Lower leg skin (tissue), 4 donors: ENCODE results near the gene KCNJ2. TPM values are rescaled to one million over a fixed set of nuclear protein-coding genes. Genes with fewer than 3 reads are reported as not detected.

ENCODE experiments used
- DNase-seq, 2 donors: peaks; one replicate each; pipeline ENCODE4 v3.0.0-alpha.2; 2019; ENCODE audit warnings: low spot score in 2 of 2
- H3K4me3 ChIP-seq: fragments of 200-600 bp; sonication (generic); 2 replicates; pipeline ENCODE4 v1.5.1; 2017; ENCODE audit warnings: mild to moderate bottlenecking, low read depth; ENCODE audit not compliant: poor library complexity, severe bottlenecking
- POLR2A ChIP-seq, 2 donors: fragments of 450-650 bp; IDR thresholded peaks; one replicate each; pipeline ENCODE4 v1.6.1; 2016 to 2017; ENCODE audit warnings: antibody characterized with exemption in 2 of 2, mild to moderate bottlenecking in 1 of 2, moderate library complexity in 1 of 2
- WGBS, 2 donors: methylation state at CpG; one replicate each; pipeline ENCODE4 v1.1.5; 2018; 5-methylcytosine and 5-hydroxymethylcytosine counted together
- intact Hi-C: fragments of 100-400 bp; cut with DNase I; formaldehyde crosslinking; loops from one replicate; pipeline ENCODE4 v1.15.0; 2023; ENCODE audit warnings: low total_unique reads
- total RNA-seq, 4 donors: library from RNA; depleted of rRNA; stranded (reverse); fragments of >200 nt; gene quantifications; one replicate each; pipeline ENCODE4 v1.1.0, GENCODE V29; 2016
- TF ChIP-seq, protein P1 (sequence below), 3 donors: fragments of 450-650 bp; IDR thresholded peaks; one replicate each; pipeline ENCODE4 v1.5.1; 2016; ENCODE audit warnings: antibody characterized with exemption in 3 of 3, mild to moderate bottlenecking in 3 of 3, moderate library complexity in 2 of 3

The KCNJ2 gene
- total RNA-seq, 4 donors from 2014 or later: 5.6 to 11.4 (median 9.7) TPM

DNA sequence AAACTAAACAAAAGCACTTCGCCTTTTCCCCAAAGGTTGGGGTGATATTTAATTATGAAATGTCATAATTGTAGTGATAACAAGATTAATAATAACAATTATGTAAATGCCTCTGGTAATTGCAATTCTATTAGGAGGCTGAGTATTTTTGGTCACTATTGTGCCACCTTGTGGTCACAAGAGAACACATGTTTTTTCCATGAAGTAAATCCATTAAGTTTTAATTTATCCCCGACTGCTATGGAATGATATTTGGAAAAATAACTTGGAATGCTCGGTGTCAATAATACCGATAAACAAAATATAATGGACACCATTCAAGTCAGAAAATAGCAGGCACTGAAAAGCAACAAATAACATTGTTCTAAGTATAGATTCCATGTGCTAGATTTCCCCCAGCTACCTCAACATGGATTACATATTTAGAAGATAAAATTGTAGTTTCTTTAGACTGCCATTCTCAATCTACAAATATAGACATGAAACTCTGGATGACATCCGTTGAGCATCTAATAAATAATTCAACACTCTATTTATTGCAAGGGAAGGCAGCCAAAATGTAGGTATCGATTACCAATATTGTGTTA lies 25.0 kb upstream of the KCNJ2 start:
- TF ChIP-seq, protein P1, sequence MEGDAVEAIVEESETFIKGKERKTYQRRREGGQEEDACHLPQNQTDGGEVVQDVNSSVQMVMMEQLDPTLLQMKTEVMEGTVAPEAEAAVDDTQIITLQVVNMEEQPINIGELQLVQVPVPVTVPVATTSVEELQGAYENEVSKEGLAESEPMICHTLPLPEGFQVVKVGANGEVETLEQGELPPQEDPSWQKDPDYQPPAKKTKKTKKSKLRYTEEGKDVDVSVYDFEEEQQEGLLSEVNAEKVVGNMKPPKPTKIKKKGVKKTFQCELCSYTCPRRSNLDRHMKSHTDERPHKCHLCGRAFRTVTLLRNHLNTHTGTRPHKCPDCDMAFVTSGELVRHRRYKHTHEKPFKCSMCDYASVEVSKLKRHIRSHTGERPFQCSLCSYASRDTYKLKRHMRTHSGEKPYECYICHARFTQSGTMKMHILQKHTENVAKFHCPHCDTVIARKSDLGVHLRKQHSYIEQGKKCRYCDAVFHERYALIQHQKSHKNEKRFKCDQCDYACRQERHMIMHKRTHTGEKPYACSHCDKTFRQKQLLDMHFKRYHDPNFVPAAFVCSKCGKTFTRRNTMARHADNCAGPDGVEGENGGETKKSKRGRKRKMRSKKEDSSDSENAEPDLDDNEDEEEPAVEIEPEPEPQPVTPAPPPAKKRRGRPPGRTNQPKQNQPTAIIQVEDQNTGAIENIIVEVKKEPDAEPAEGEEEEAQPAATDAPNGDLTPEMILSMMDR (IDR thresholded peaks at IDR 0.05): peak in 1 of 3 donors; percentile 37
- no peak for TF ChIP-seq POLR2A (IDR thresholded peaks at IDR 0.05)
- WGBS, 2 donors: 20% methylated on average over 6 of the region's 6 CpGs
- H3K4me3 ChIP-seq: no peak overlapping the region
- intact Hi-C loops: loop anchor here (10.0 kb wide), 2 partner anchors 410 to 540 kb away; no protein-coding TSS in a partner anchor
- DNase-seq: no peak

DNA sequence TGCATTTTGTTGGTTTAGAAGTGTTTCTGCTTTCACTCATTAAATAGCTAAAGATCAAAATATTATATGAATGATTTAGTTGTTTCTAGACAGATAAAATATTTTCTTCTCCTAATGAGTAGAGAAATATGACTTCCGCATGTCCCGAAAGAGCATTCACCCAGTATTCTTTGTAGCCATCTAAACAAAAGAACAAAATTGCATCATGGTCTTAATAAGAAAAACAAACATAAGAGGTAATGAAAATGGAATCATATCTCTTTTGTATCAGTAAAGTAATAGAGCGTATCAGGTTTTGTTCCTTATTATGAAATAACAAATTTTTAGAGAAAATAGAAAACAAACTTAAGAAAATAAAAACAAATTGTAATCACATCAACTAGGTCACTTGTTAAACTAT lies 16.1 kb upstream of the KCNJ2 start:
- no peak overlapping the region for H3K4me3 ChIP-seq
- TF ChIP-seq POLR2A (IDR thresholded peaks at IDR 0.05): no peak
- TF ChIP-seq, protein P1 (IDR thresholded peaks at IDR 0.05): no peak
- 93 to 97% methylated on average over 3 of the region's 3 CpGs for WGBS, 2 donors
- intact Hi-C loops: no loop called here
- DNase-seq: no peak

DNA sequence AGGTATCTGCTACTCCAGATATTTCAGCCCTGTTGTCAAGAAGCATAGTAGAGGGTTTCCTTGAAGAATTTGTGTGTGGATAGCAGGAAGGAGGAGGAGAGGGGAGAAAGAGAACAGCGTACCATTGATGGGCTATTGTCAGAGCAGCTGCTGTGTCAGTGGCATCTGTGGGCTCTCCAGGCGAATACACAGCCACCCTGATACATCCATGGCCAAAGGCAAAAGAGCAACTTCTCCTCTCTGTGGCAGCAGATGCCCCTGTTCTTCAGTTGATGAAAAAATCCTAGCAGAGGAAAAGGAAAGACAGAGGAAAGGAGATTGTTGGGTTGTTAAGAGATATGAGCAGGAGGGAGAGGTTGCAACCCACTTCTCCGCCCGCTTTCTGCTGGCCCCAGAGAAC lies 12.2 kb upstream of the KCNJ2 start:
- intact Hi-C loops: no loop called here
- no peak overlapping the region for H3K4me3 ChIP-seq
- DNase-seq: no peak
- 94 to 96% methylated on average over 4 of the region's 4 CpGs for WGBS, 2 donors
- no peak for TF ChIP-seq POLR2A (IDR thresholded peaks at IDR 0.05)
- TF ChIP-seq, protein P1 (IDR thresholded peaks at IDR 0.05): no peak

DNA sequence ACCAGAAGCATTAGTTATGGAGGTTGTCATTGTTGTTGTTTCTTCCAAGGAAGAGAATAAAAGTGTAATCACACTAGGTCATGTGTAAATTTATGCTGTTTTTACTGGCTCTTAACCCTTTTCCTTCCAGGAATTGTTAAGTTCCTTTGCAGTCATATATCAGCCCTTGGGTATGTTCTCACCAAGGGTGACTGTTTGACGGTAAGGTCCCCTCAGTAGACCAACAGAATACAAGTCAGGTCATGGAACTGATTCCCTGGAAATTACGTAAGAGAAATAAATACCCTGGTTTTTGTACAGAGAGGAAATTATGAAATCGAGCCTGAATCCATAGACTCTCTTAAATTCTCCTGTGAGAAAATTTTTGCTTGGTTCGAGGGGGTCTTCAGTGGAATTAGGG lies 11.2 kb upstream of the KCNJ2 start:
- no peak for TF ChIP-seq POLR2A (IDR thresholded peaks at IDR 0.05)
- intact Hi-C loops: no loop called here
- no peak overlapping the region for H3K4me3 ChIP-seq
- WGBS, 2 donors: 68 to 69% methylated on average over 4 of the region's 4 CpGs
- DNase-seq: no peak

DNA sequence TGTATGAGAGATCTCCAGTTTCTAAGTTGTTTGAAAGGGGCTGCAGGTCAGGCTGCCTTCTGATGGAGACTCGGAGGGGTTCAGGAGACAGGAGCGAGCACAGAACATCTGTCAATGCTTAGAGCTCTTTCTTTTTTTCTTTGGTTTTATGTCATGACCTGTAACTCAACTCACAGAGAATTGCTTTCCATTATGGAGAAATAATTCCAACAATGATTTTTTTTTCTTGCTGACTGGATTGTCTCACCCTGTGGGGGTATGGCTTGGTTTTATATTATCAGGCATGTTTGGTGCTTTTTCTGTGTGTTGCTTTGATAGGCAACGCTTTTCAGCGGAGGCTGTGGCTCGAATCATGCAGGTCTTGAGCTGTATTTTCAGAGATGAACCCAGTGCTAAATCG lies 10.7 kb upstream of the KCNJ2 start:
- no peak for DNase-seq
- no peak for TF ChIP-seq POLR2A (IDR thresholded peaks at IDR 0.05)
- TF ChIP-seq, protein P1 (IDR thresholded peaks at IDR 0.05): no peak
- intact Hi-C loops: no loop called here
- no peak overlapping the region for H3K4me3 ChIP-seq
- 69 to 74% methylated on average over 6 of the region's 6 CpGs for WGBS, 2 donors

DNA sequence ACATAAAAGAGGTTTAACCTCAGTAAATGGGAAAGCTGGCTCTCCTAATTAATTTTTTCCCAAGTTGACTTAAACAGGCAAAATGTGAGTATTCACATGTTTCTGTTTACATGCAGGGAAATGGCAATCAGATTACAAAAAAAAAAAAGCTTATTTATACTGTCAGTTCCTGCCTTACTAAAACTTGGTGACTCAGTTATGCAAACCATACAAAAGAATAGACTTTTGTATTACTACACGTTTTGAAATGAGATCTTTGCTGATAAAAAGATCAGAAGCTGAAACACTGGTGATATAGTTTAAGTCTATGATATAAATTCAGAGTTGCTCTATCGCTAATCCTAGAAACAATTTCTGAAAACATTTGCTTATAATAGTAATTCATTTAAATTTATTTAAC lies 9.4 kb upstream of the KCNJ2 start:
- 56 to 59% methylated on average over 2 of the region's 2 CpGs for WGBS, 2 donors
- no peak overlapping the region for H3K4me3 ChIP-seq
- TF ChIP-seq, protein P1 (IDR thresholded peaks at IDR 0.05): no peak
- TF ChIP-seq POLR2A (IDR thresholded peaks at IDR 0.05): no peak
- intact Hi-C loops: no loop called here
- DNase-seq: no peak
